GM10266 (cell line): ENCODE data around the gene POP5.
"Not testable (repeated sequence)": the region's sequence is repeated elsewhere in the genome, so short reads cannot be mapped to it uniquely, and the experiment has no call there.

Experiments
- DNase-seq: peaks from one replicate; pipeline ENCODE4 v3.0.0; 2012; ENCODE audit errors: extremely low spot score
- CTCF ChIP-seq: IDR thresholded peaks from 2 replicates; pipeline ENCODE4 v1.5.1; 2012; ENCODE audit warnings: mild to moderate bottlenecking, low read depth; ENCODE audit not compliant: control insufficient read depth, insufficient read depth; ENCODE audit errors: missing control alignments

The POP5 gene

GRCh38 chr12:120580787-120581723, at the start of gene POP5:
Gene POP5, minus strand, starts transcription at chr12:120581402. Its CDS starts 40 bp downstream, at chr12:120581362.
- peak; percentile 93 for DNase-seq
- no peak for TF ChIP-seq CTCF

GRCh38 chr12:120630104-120630892, 49.1 kb upstream of the POP5 start:
- no peak for DNase-seq
- TF ChIP-seq CTCF = no peak

- peak; percentile 6 for TF ChIP-seq CTCF
- no peak for DNase-seq
Observed at GRCh38 chr12:120628919-120629318, 47.7 kb upstream of the POP5 start.

- peak; percentile 31 for TF ChIP-seq CTCF
- DNase-seq = no peak
Observed at GRCh38 chr12:120625557-120626419, 44.6 kb upstream of the POP5 start.

- no peak for TF ChIP-seq CTCF
- DNase-seq = no peak
Observed at GRCh38 chr12:120620624-120621023, 39.4 kb upstream of the POP5 start.

GRCh38 chr12:120618954-120619615, 37.9 kb upstream of the POP5 start:
- no peak for TF ChIP-seq CTCF
- no peak for DNase-seq

GRCh38 chr12:120617767-120618166, 36.6 kb upstream of the POP5 start:
- DNase-seq = not testable (repeated sequence)

GRCh38 chr12:120617193-120617592, 36.0 kb upstream of the POP5 start:
- not testable (repeated sequence) for DNase-seq
